ENCODE measurements around the gene DIP2C. TPM values are rescaled to one million over a fixed set of nuclear protein-coding genes. Genes with fewer than 3 reads are reported as not detected.

The DIP2C gene
- total RNA-seq, 4 donors from 2014 or later, result 13.4 to 32.0 (median 18.4) TPM

GRCh38 chr10:722281-723060 is 33.0 kb upstream of the DIP2C start:
- 91 to 100% methylated on average over 1 to 25 of the region's 26 CpGs for WGBS, 2 donors (ENCODE audit: low coverage in 1 of 2)
- H3K27me3 ChIP-seq, result no peaks in the 10 kb centered on the region
- intact Hi-C loops (cut with DNase I; ENCODE audit: low total_unique reads) (no loop called here), in situ Hi-C loops (cut with MboI; ENCODE audit: low pct_ligation_motif_present in 1 of 4, low pct_unique_long_range_greater_than_20kb in 1 of 4, low sequenced_read_pairs in 3 of 4) (no loop called here)
- no peak for DNase-seq
- TF ChIP-seq EP300 (IDR thresholded peaks at IDR 0.05; ENCODE audit: low read depth) (no peak), POLR2AphosphoS5 (IDR thresholded peaks at IDR 0.05) (no peak), CTCF (IDR thresholded peaks at IDR 0.05) (no peak), POLR2A (IDR thresholded peaks at IDR 0.05) (no peak)
- H3K4me1 ChIP-seq, result no peaks in the 10 kb centered on the region
- H3K27ac ChIP-seq, result no peak overlapping the region
- no peak overlapping the region for H3K4me3 ChIP-seq
- H3K36me3 ChIP-seq, result no peaks in the 10 kb centered on the region
- no peaks in the 10 kb centered on the region for H3K9me3 ChIP-seq

- WGBS, 2 donors (ENCODE audit: low coverage in 1 of 2), result 87% methylated on average over 4 to 6 of the region's 6 CpGs
Measured at GRCh38 chr10:718143-718700, 28.8 kb upstream of the DIP2C start.

DNA sequence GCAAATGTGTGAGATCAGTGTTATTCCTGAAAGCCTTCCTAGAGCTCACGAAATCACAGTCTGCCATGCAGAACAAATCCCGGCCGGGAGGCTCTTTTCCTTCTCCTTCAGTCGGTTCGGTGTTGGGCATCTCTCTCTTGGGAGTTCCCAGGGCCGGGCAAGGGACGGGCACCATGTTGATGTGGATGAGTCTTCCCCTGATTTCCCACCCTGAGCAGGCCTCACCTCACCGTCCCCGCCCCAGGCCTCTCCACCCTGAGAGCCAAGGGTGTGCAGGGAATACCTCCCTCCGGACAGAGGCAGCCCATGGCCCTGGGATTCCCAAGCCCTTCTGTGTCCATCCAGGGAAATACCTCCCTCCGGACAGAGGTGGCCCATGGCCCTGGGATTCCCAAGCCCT is 28.0 kb upstream of the DIP2C start:
- H3K4me3 ChIP-seq, result no peak overlapping the region
- in situ Hi-C loops (cut with MboI; ENCODE audit: low pct_ligation_motif_present in 1 of 4, low pct_unique_long_range_greater_than_20kb in 1 of 4, low sequenced_read_pairs in 3 of 4), result no loop called here
- no peak for TF ChIP-seq POLR2AphosphoS5 (IDR thresholded peaks at IDR 0.05)
- WGBS, 2 donors (ENCODE audit: low coverage in 1 of 2), result 93% methylated on average over 10 of the region's 11 CpGs; no CpG with 5 or more reads in 1 of the 2 donors
- H3K9me3 ChIP-seq, result peaks cover 0 to 3% of the 10 kb centered on the region in 2 donors
- DNase-seq, result no peak
- intact Hi-C loops (cut with DNase I; ENCODE audit: low total_unique reads), result no loop called here
- no peaks in the 10 kb centered on the region for H3K27me3 ChIP-seq
- H3K4me1 ChIP-seq, result no peaks in the 10 kb centered on the region
- no peak overlapping the region for H3K27ac ChIP-seq
- no peaks in the 10 kb centered on the region for H3K36me3 ChIP-seq

More at GRCh38 chr10:718143-718700, 28.8 kb upstream of the DIP2C start:
- Histone ChIP-seq H3K9me3 (peaks cover 0 to 3% of the 10 kb centered on the region in 2 donors), H3K4me1 (no peaks in the 10 kb centered on the region), H3K4me3 (no peak overlapping the region), H3K36me3 (no peaks in the 10 kb centered on the region), H3K27me3 (no peaks in the 10 kb centered on the region), H3K27ac (no peak overlapping the region)
- intact Hi-C loops (cut with DNase I; ENCODE audit: low total_unique reads), result no loop called here
- DNase-seq, result no peak
- in situ Hi-C loops (cut with MboI; ENCODE audit: low pct_ligation_motif_present in 1 of 4, low pct_unique_long_range_greater_than_20kb in 1 of 4, low sequenced_read_pairs in 3 of 4), result no loop called here
- no peak for TF ChIP-seq EP300 (IDR thresholded peaks at IDR 0.05; ENCODE audit: low read depth)
- no peak for TF ChIP-seq POLR2A (IDR thresholded peaks at IDR 0.05)
- TF ChIP-seq POLR2AphosphoS5 (IDR thresholded peaks at IDR 0.05), result no peak
- TF ChIP-seq CTCF (IDR thresholded peaks at IDR 0.05), result no peak

- Histone ChIP-seq H3K27ac (no peak overlapping the region), H3K36me3 (no peaks in the 10 kb centered on the region), H3K4me1 (no peaks in the 10 kb centered on the region), H3K27me3 (no peaks in the 10 kb centered on the region), H3K9me3 (peaks cover 0 to 3% of the 10 kb centered on the region in 2 donors), H3K4me3 (no peak overlapping the region)
- 71 to 75% methylated on average over 5 of the region's 5 CpGs for WGBS, 2 donors (ENCODE audit: low coverage in 1 of 2)
- no peak for DNase-seq
- TF ChIP-seq POLR2A (IDR thresholded peaks at IDR 0.05) (no peak), EP300 (IDR thresholded peaks at IDR 0.05; ENCODE audit: low read depth) (no peak), POLR2AphosphoS5 (IDR thresholded peaks at IDR 0.05) (no peak), CTCF (IDR thresholded peaks at IDR 0.05) (no peak)
- in situ Hi-C loops (cut with MboI; ENCODE audit: low pct_ligation_motif_present in 1 of 4, low pct_unique_long_range_greater_than_20kb in 1 of 4, low sequenced_read_pairs in 3 of 4), result no loop called here
- intact Hi-C loops (cut with DNase I; ENCODE audit: low total_unique reads), result no loop called here
Measured at GRCh38 chr10:716821-717220, 27.4 kb upstream of the DIP2C start.

Measured in transverse colon (tissue), 4 donors.